HCT116 (cell line): ENCODE measurements around the gene LDB2. TPM values are rescaled to one million over a fixed set of nuclear protein-coding genes. Genes with fewer than 3 reads are reported as not detected.

Experiments used
- ATAC-seq: fragments of 200-7000 bp; cut with Tn5 transposase; 2 replicates; pipeline ENCODE4 v1.9.1; 2020; ENCODE audit warnings: mild to moderate bottlenecking, moderate library complexity
- BruUV-seq: library from RNA; stranded (reverse); fragments of 400-500 nt; replicated peaks from 2 replicates; lab custom pipeline; 2021; lab: Mats Ljungman, UMichigan
- CTCF ChIA-PET: fragments of 300-600 bp; sonication (Branson Sonifier 250); formaldehyde crosslinking; loops from one replicate; lab custom pipeline; 2021; ENCODE audit warnings: antibody characterized with exemption; lab: Charles Lee
- POLR2A ChIA-PET: fragments of 300-600, 350-600 bp; sonication (Branson Sonifier 250); formaldehyde crosslinking; loops from one replicate; lab custom pipeline; 2021; ENCODE audit warnings: antibody characterized with exemption; lab: Charles Lee
- RAD21 ChIA-PET, 2 experiments: fragments of 300-600 bp; sonication (Branson Sonifier 250); formaldehyde crosslinking; loops; one replicate each; lab custom pipeline; 2023; ENCODE audit warnings: low total read pairs in 2 of 2; ENCODE audit not compliant: uncharacterized antibody in 2 of 2, unreplicated experiment in 2 of 2, low non-redundant PET in 1 of 2; lab: Charles Lee
- DNase-seq: peaks from one replicate; pipeline ENCODE4 v3.0.0-alpha.2; 2010; ENCODE audit warnings: low read depth, low spot score
- H2AFZ ChIP-seq: fragments of 200-600 bp; shearing (Covaris generic), sonication (generic); 2 replicates; pipeline ENCODE4 v1.6.1; 2017; ENCODE audit warnings: low read depth, mixed run types, mixed read lengths, antibody characterized with exemption, low read length; ENCODE audit not compliant: poor library complexity, severe bottlenecking
- H3K27ac ChIP-seq: 2 replicates; pipeline ENCODE4 v1.5.1; 2012; ENCODE audit warnings: low read depth, low read length
- H3K27me3 ChIP-seq: fragments of 200-600 bp; sonication (generic); 2 replicates; pipeline ENCODE4 v1.6.1; 2016; ENCODE audit warnings: mixed run types, low read length, mixed read lengths; ENCODE audit not compliant: insufficient read depth
- H3K36me3 ChIP-seq, 2 experiments: fragments of 200-500 bp in 1 of 2; fragments of 200-600 bp in 1 of 2; sonication (Bioruptor generic) in 1 of 2; sonication (generic) in 1 of 2; 2 replicates each; pipeline versions ENCODE4 v1.5.1 to v1.6.1; 2014 to 2016; ENCODE audit warnings: low read length in 2 of 2, inconsistent platforms in 1 of 2, mixed read lengths in 1 of 2, mixed run types in 1 of 2; ENCODE audit not compliant: insufficient read depth in 2 of 2, control insufficient read depth in 1 of 2
- H3K4me1 ChIP-seq, 2 experiments: fragments of 200-600 bp in 1 of 2; sonication (generic) in 1 of 2; 2 replicates each; pipeline versions ENCODE4 v1.5.1 to v1.6.1; 2012 to 2017; ENCODE audit warnings: low read length in 2 of 2, inconsistent platforms in 1 of 2, mild to moderate bottlenecking in 1 of 2, mixed read lengths in 1 of 2, mixed run types in 1 of 2, moderate library complexity in 1 of 2; ENCODE audit not compliant: insufficient read depth in 2 of 2, control insufficient read depth in 1 of 2
- H3K4me2 ChIP-seq: fragments of 200-600 bp; sonication (generic); 2 replicates; pipeline ENCODE4 v1.6.1; 2017; ENCODE audit warnings: mixed run types, low read length, mixed read lengths
- H3K4me3 ChIP-seq, 2 experiments: fragments of 200-600 bp in 1 of 2; sonication (generic) in 1 of 2; replicated peaks in 1 of 2; 2 replicates each; pipeline ENCODE4 v1.5.1; 2011 to 2016; ENCODE audit warnings: low read length in 2 of 2, control low read depth in 1 of 2, low read depth in 1 of 2, mild to moderate bottlenecking in 1 of 2, mixed read lengths in 1 of 2, mixed run types in 1 of 2
- H3K79me2 ChIP-seq: fragments of 200-600 bp; sonication (generic); 2 replicates; pipeline ENCODE4 v1.6.1; 2017; ENCODE audit warnings: mild to moderate bottlenecking, mixed run types, low read length, moderate library complexity, mixed read lengths; ENCODE audit not compliant: insufficient read depth
- H3K9ac ChIP-seq: fragments of 200-600 bp; sonication (generic); 2 replicates; pipeline ENCODE4 v1.6.1; 2016; ENCODE audit warnings: low read length, mixed read lengths
- H3K9me2 ChIP-seq: fragments of 200-600 bp; sonication (generic), shearing (Covaris generic); 2 replicates; pipeline ENCODE4 v1.6.1; 2017; ENCODE audit warnings: mixed run types, mild to moderate bottlenecking, moderate library complexity; ENCODE audit not compliant: insufficient read depth
- H3K9me3 ChIP-seq, 2 experiments: fragments of 200-500 bp in 1 of 2; fragments of 200-600 bp in 1 of 2; sonication (Bioruptor generic) in 1 of 2; sonication (generic) in 1 of 2; 2 replicates each; pipeline ENCODE4 v1.6.1; 2014 to 2017; ENCODE audit warnings: low read length in 2 of 2, mixed read lengths in 2 of 2, inconsistent platforms in 1 of 2, low read depth in 1 of 2, mild to moderate bottlenecking in 1 of 2, mixed run types in 1 of 2, moderate library complexity in 1 of 2; ENCODE audit not compliant: control insufficient read depth in 1 of 2, insufficient read depth in 1 of 2
- H4K20me1 ChIP-seq: fragments of 200-600 bp; sonication (generic), shearing (Covaris generic); 2 replicates; pipeline ENCODE4 v1.6.1; 2017; ENCODE audit warnings: mixed run types, mild to moderate bottlenecking, moderate library complexity; ENCODE audit not compliant: insufficient read depth
- EGR1 ChIP-seq: IDR thresholded peaks from 2 replicates; pipeline ENCODE4 v1.6.1; 2012; ENCODE audit warnings: low read depth
- EZH2 ChIP-seq: fragments of 200-600 bp; sonication (generic); IDR thresholded peaks from 2 replicates; pipeline ENCODE4 v1.6.1; 2017; ENCODE audit warnings: antibody characterized with exemption, mixed run types
- FOSL1 ChIP-seq: IDR thresholded peaks from 2 replicates; pipeline ENCODE4 v1.6.1; 2012; ENCODE audit warnings: low read depth
- POLR2A ChIP-seq: IDR thresholded peaks from 2 replicates; pipeline ENCODE4 v1.7.0; 2011; ENCODE audit warnings: borderline replicate concordance; ENCODE audit not compliant: insufficient read depth, insufficient read length; ENCODE audit errors: extremely low read depth
- SRF ChIP-seq: IDR thresholded peaks from 2 replicates; pipeline ENCODE4 v1.6.1; 2012; ENCODE audit warnings: low read depth
- ZFX ChIP-seq: fragments of 450-650 bp; IDR thresholded peaks from 2 replicates; pipeline ENCODE4 v1.6.1; 2017
- intact Hi-C: fragments of 100-400 bp; cut with micrococcal nuclease; formaldehyde crosslinking; loops from 2 replicates; pipeline ENCODE4 v1.10.0; 2022
- total RNA-seq: library from RNA; stranded (reverse); gene quantifications from one replicate; pipeline ENCODE4 v1.2.1, GENCODE V29; 2021; ENCODE audit not compliant: unreplicated experiment

LDB2 gene
- total RNA-seq, 1 experiment from 2014 or later = 0.12 TPM

DNA sequence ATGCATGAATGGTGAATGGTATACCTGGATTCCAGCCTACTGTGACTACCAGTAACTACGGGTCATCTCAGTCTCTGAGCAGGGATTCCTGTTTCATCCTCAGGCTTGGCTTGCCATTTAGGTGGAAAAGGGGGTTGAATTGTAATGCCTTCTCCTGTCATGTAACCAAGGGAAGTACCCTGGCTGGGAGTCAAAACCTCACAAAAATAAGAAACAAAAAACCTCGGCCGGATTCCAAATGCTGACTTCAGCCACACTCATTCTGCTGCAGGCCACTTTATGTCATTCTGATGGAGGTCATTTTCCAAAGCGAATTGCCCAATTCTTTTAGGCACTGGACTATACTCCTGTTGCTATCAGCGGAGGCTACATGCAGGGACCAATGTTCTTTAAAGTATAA is 324.7 kb downstream of the LDB2 start:
- Histone ChIP-seq H3K36me3 (no peaks in the 10 kb centered on the region), H3K27ac (no peak overlapping the region), H3K9me3 (no peaks in the 10 kb centered on the region), H3K4me2 (no peak overlapping the region), H3K79me2 (no peaks in the 10 kb centered on the region), H3K27me3 (no peaks in the 10 kb centered on the region; the same call in 1 of the 2 replicates), H3K9ac (no peak overlapping the region), H3K9me2 (no peaks in the 10 kb centered on the region), H3K4me1 (no peaks in the 10 kb centered on the region), H3K4me3 (no peak overlapping the region), H2AFZ (no peak overlapping the region), H4K20me1 (no peaks in the 10 kb centered on the region)
- ChIA-PET POLR2A (interaction anchor here (0.6 kb wide), 1 partner anchor 11 kb away, joined by 5 read pairs; no protein-coding TSS in a partner anchor), RAD21 (no interaction called here), CTCF (no interaction called here)
- DNase-seq (no peak), ATAC-seq (no peak)
- BruUV-seq = no TSS peak
- no peak for TF ChIP-seq SRF
- TF ChIP-seq EGR1 = no peak
- TF ChIP-seq FOSL1 = no peak
- TF ChIP-seq POLR2A = no peak
- intact Hi-C loops = no loop called here

DNA sequence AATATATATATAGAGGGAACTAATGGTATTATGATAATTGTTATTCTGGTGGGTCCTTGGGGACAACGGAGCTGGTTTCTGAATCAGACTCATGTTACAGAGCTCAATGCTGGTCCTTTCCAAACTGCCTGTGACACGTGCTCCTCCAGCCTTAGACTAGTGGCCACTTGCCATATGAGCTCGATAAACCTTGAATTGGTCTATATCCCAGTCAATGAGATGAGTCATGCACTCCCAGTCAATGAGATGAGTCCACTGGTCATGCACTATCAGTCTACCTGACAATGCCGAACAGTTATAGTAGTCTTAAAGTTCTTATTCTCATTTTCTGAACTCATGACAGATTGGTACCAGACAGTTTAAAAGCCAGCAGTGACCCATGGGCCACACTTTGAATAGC is 325.2 kb downstream of the LDB2 start:
- no TSS peak for BruUV-seq
- no peaks in the 10 kb centered on the region for H3K9me2 ChIP-seq
- no peak overlapping the region for H3K27ac ChIP-seq
- no peaks in the 10 kb centered on the region for H4K20me1 ChIP-seq
- H3K27me3 ChIP-seq = no peaks in the 10 kb centered on the region; the same call in 1 of the 2 replicates
- no peak overlapping the region for H3K9ac ChIP-seq
- no peaks in the 10 kb centered on the region for H3K36me3 ChIP-seq
- H3K4me1 ChIP-seq = no peaks in the 10 kb centered on the region
- TF ChIP-seq EZH2 (no peak), ZFX (no peak)
- H2AFZ ChIP-seq = no peak overlapping the region
- no peak overlapping the region for H3K4me3 ChIP-seq
- H3K4me2 ChIP-seq = no peak overlapping the region
- intact Hi-C loops = no loop called here
- H3K79me2 ChIP-seq = no peaks in the 10 kb centered on the region
- POLR2A ChIA-PET = interaction anchor here (0.6 kb wide), 1 partner anchor 10 kb away, joined by 5 read pairs; no protein-coding TSS in a partner anchor
- no peak for DNase-seq
- RAD21 ChIA-PET = no interaction called here
- no peaks in the 10 kb centered on the region for H3K9me3 ChIP-seq
- CTCF ChIA-PET = no interaction called here
- no peak for ATAC-seq
